Measurements from ENCODE around the gene STX19.
A peak's percentile ranks its signal among the peaks of the same experiment; 100 is the strongest.
"Not testable (repeated sequence)": the region's sequence is repeated elsewhere in the genome, so short reads cannot be mapped to it uniquely, and the experiment has no call there.

Gene STX19

DNA sequence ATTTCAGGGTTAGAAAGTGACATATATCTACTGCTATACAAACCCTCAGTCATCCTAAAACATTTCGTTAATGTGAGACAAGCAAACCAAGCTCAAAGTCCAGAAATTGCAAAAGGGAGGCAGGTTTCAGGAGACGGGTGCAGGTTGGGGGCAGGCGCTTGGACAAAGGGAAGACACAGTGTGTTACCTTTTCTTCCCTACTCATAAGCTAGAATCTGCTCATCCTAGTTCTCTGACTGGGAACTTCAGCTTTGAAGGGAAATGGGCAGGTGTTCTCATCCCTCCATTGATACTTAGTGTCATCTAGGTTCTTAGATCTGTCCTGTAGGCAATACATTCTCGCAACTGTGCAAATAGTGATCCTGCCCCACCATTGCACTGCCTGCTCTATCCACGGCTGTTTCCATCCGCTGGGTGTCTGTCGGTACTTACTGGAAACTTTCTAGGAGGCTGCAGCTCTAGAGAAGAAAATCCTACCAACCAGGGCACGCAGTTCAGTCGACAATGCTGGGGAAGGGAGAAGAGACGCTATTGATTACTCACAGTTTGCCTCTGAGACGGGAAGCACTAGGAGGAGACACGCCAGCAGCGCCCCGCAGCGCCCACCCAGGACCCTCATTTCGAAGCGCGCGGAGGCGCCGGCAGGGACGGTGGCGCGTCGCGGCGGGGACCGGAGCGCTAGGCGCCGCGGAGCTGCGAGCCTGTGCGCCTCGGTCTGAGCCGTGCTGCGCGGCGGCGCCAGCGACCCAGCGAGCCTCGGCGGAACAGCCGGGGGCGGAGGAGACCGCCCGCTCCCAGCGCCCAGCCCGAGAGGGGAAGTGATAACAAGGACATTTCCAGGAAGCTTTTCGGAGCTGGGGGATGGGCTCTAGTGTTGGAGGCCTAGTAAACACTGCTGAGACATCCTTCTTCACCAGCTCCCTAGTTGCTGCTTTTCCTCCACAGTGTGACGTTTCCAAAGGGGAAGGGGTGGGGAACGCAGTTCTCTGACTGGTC is 55.0 kb downstream of the STX19 start, which contains the start of gene PROS1:
PROS1 (minus strand) TSS at position 766 of the 996 bp plus-strand sequence; CDS start at position 619, 147 bp downstream.
- peak within 1 kb of the TSS; percentile 83 for H3K27ac ChIP-seq
- TF ChIP-seq, protein P1, sequence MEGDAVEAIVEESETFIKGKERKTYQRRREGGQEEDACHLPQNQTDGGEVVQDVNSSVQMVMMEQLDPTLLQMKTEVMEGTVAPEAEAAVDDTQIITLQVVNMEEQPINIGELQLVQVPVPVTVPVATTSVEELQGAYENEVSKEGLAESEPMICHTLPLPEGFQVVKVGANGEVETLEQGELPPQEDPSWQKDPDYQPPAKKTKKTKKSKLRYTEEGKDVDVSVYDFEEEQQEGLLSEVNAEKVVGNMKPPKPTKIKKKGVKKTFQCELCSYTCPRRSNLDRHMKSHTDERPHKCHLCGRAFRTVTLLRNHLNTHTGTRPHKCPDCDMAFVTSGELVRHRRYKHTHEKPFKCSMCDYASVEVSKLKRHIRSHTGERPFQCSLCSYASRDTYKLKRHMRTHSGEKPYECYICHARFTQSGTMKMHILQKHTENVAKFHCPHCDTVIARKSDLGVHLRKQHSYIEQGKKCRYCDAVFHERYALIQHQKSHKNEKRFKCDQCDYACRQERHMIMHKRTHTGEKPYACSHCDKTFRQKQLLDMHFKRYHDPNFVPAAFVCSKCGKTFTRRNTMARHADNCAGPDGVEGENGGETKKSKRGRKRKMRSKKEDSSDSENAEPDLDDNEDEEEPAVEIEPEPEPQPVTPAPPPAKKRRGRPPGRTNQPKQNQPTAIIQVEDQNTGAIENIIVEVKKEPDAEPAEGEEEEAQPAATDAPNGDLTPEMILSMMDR (IDR thresholded peaks at IDR 0.05) = peak; percentile 23; the same call in 1 of the 2 replicates
- TF ChIP-seq ZFX (IDR thresholded peaks at IDR 0.05; ENCODE audit: borderline replicate concordance) = no peak

DNA sequence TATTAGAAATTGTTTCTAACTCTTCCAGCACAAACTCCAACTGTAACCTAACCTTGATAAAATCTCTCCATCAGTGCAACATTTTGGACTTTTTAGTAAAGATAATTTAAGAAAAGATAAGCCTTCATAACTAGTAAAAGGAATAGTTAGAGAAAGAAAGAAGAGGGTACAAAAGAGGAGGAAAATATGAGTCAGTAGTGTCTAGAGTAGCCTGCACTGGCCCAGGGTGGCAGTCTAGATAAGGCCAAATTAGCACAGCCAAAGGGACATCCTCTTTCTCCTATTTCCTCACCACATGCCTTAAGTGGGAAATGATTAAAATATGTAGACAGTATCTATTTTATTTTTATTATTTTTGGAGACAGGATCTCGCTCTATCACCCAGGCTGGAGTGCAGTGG is 58.4 kb downstream of the STX19 start:
- TF ChIP-seq, protein P1 (IDR thresholded peaks at IDR 0.05) = no peak
- TF ChIP-seq ZFX (IDR thresholded peaks at IDR 0.05; ENCODE audit: borderline replicate concordance) = no peak
- H3K27ac ChIP-seq = no peak overlapping the region

DNA sequence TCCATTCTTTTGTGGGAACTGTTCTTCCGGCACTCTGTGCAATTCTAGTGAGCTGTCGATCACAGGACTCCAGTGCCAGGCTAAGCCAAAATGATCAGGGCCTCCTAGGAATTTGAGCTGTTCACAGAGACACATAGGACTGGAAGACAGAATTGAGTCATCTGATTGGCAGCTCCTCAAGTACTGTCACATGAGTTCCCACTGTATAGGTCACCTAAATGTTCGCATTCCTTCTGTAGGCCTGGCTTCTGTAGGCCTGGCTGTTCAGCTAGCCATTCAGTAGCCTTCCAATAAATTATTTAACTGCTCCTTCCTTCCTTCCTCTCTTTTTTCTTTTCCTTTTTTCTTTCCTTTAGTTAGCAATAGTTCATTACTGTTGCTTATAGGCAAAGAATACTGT is 59.0 kb downstream of the STX19 start:
- TF ChIP-seq, protein P1 (IDR thresholded peaks at IDR 0.05) = no peak
- TF ChIP-seq ZFX (IDR thresholded peaks at IDR 0.05; ENCODE audit: borderline replicate concordance) = no peak
- no peak overlapping the region for H3K27ac ChIP-seq

DNA sequence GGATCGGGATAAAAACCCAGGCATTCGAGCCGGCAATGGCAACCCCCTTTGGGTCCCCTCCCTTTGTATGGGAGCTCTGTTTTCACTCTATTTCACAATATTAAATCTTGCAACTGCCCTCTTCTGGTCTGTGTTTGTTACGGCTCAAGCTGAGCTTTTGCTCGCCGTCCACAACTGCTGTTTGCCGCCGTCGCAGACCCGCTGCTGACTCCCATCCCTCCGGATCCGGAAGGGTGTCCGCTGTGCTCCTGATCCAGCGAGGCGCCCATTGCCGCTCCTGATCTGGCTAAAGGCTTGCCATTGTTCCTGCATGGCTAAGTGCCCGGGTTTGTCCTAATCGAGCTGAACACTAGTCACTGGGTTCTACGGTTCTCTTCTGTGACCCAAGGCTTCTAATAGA is 63.3 kb downstream of the STX19 start:
- H3K27ac ChIP-seq = not testable (repeated sequence)
